ENCODE data around the gene KIF12.
"Not testable (repeated sequence)": the region's sequence is repeated elsewhere in the genome, so short reads cannot be mapped to it uniquely, and the experiment has no call there.

DNA sequence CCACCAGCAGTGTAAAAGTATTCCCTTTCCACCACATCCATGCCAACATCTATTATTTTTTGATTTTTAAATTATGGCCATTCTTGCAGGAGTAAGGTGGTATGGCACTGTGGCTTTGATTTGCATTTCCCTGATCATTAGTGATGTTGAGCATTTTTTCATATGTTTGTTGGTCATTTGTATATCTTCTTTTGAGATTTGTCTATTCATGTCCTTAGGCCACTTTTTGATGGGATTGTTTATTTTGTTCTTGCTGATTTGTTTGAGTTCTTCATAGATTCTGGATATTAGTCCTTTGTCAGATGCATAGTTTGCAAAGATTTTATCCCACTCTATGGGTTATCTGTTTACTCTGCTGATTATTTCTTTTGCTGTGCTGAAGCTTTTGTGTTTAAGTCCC, 55.4 kb downstream of the KIF12 start:
- TF ChIP-seq, protein P1, sequence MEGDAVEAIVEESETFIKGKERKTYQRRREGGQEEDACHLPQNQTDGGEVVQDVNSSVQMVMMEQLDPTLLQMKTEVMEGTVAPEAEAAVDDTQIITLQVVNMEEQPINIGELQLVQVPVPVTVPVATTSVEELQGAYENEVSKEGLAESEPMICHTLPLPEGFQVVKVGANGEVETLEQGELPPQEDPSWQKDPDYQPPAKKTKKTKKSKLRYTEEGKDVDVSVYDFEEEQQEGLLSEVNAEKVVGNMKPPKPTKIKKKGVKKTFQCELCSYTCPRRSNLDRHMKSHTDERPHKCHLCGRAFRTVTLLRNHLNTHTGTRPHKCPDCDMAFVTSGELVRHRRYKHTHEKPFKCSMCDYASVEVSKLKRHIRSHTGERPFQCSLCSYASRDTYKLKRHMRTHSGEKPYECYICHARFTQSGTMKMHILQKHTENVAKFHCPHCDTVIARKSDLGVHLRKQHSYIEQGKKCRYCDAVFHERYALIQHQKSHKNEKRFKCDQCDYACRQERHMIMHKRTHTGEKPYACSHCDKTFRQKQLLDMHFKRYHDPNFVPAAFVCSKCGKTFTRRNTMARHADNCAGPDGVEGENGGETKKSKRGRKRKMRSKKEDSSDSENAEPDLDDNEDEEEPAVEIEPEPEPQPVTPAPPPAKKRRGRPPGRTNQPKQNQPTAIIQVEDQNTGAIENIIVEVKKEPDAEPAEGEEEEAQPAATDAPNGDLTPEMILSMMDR (IDR thresholded peaks at IDR 0.05), result not testable (repeated sequence)
- TF ChIP-seq EP300 (IDR thresholded peaks at IDR 0.05), result not testable (repeated sequence)

Measured in ovary (tissue), 3 donors.